ENCODE data around the gene KIDINS220.

KIDINS220 gene

GRCh38 chr2:8704906-8705305 lies 132.5 kb downstream of the KIDINS220 start:
- TF ChIP-seq CTCF (IDR thresholded peaks at IDR 0.05; ENCODE audit: low read depth, low read length) = no peak
- Histone ChIP-seq H3K4me1 (peaks cover 2% of the 10 kb centered on the region; the same call in 1 of the 2 replicates), H3K36me3 (no peaks in the 10 kb centered on the region), H3K27me3 (no peaks in the 10 kb centered on the region), H3K4me3 (ENCODE audit: low read depth, low read length) (no peak overlapping the region), H3K9me3 (no peaks in the 10 kb centered on the region)
- no peak for DNase-seq

- H3K9me3 ChIP-seq = no peaks in the 10 kb centered on the region
- no peak for TF ChIP-seq CTCF (IDR thresholded peaks at IDR 0.05; ENCODE audit: low read depth, low read length)
- no peak overlapping the region for H3K4me3 ChIP-seq (ENCODE audit: low read depth, low read length)
- no peaks in the 10 kb centered on the region for H3K36me3 ChIP-seq
- H3K27me3 ChIP-seq = no peaks in the 10 kb centered on the region
- no peak for DNase-seq
- H3K4me1 ChIP-seq = 0 out of 2 replicates have a peak, but pooled peaks cover 2% of the 10 kb centered on the region
Observed at GRCh38 chr2:8701681-8702379, 135.6 kb downstream of the KIDINS220 start.

GRCh38 chr2:8699839-8700238 lies 137.6 kb downstream of the KIDINS220 start:
- no peaks in the 10 kb centered on the region for H3K27me3 ChIP-seq
- H3K9me3 ChIP-seq = no peaks in the 10 kb centered on the region
- no peaks in the 10 kb centered on the region for H3K36me3 ChIP-seq
- no peak overlapping the region for H3K4me3 ChIP-seq (ENCODE audit: low read depth, low read length)
- TF ChIP-seq CTCF (IDR thresholded peaks at IDR 0.05; ENCODE audit: low read depth, low read length) = no peak
- H3K4me1 ChIP-seq = no peaks in the 10 kb centered on the region
- no peak for DNase-seq

- Histone ChIP-seq H3K27me3 (no peaks in the 10 kb centered on the region), H3K4me1 (0 out of 2 replicates have a peak, but pooled peaks cover 3% of the 10 kb centered on the region), H3K9me3 (no peaks in the 10 kb centered on the region), H3K36me3 (no peaks in the 10 kb centered on the region), H3K4me3 (ENCODE audit: low read depth, low read length) (no peak overlapping the region)
- TF ChIP-seq CTCF (IDR thresholded peaks at IDR 0.05; ENCODE audit: low read depth, low read length) = no peak
- no peak for DNase-seq
Observed at GRCh38 chr2:8697190-8697589, 140.2 kb downstream of the KIDINS220 start.

- no peaks in the 10 kb centered on the region for H3K36me3 ChIP-seq
- no peak for DNase-seq
- H3K4me3 ChIP-seq (ENCODE audit: low read depth, low read length) = no peak overlapping the region
- H3K9me3 ChIP-seq = no peaks in the 10 kb centered on the region
- H3K4me1 ChIP-seq = 0 out of 2 replicates have a peak, but pooled peaks cover 3% of the 10 kb centered on the region
- no peaks in the 10 kb centered on the region for H3K27me3 ChIP-seq
- no peak for TF ChIP-seq CTCF (IDR thresholded peaks at IDR 0.05; ENCODE audit: low read depth, low read length)
Observed at GRCh38 chr2:8694737-8695136, 142.7 kb downstream of the KIDINS220 start.

GRCh38 chr2:8693157-8693821 lies 144.1 kb downstream of the KIDINS220 start:
- Histone ChIP-seq H3K9me3 (no peaks in the 10 kb centered on the region), H3K27me3 (no peaks in the 10 kb centered on the region), H3K4me1 (0 out of 2 replicates have a peak, but pooled peaks cover 3% of the 10 kb centered on the region), H3K4me3 (ENCODE audit: low read depth, low read length) (peak overlapping the region; percentile 73), H3K36me3 (no peaks in the 10 kb centered on the region)
- peak; percentile 88 for TF ChIP-seq CTCF (IDR thresholded peaks at IDR 0.05; ENCODE audit: low read depth, low read length)
- peak; percentile 82 for DNase-seq

Data from BE2C (cell line).